GM21367 (cell line): ENCODE data around the gene TRABD2B.

Experiments used
- ATAC-seq: cut with Tn5 transposase; IDR thresholded peaks from one replicate; pipeline ENCODE4 v1.9.1; 2021; ENCODE audit not compliant: unreplicated experiment

Gene TRABD2B

GRCh38 chr1:47914218-47914938 lies 82.8 kb downstream of the TRABD2B start:
- no peak for ATAC-seq

- no peak for ATAC-seq
Measured at GRCh38 chr1:47913225-47913823, 83.9 kb downstream of the TRABD2B start.

GRCh38 chr1:47912756-47913155 lies 84.4 kb downstream of the TRABD2B start:
- ATAC-seq: no peak

DNA sequence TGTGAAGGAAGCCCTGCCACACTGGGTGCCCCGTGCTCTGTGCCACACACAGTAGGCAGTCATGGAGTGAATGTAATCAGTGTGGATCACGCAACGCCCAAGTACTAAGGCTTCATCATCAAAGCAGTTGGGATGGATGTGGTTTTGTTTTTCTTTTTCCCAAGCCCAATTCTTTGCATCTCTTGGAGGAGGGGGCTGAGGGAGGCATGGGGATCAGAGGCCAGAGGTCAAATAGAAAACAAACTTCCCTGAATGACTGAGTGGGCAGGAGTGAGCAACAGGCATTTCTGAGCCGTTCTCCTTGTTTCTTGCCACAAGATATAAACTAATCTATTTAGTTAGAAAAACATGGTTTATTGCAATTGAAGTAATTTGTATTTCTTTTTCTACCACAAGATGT lies 85.3 kb downstream of the TRABD2B start:
- no peak for ATAC-seq

GRCh38 chr1:47911424-47911823 lies 85.8 kb downstream of the TRABD2B start:
- ATAC-seq: no peak

- ATAC-seq: no peak
Measured at GRCh38 chr1:47908258-47908657, 88.9 kb downstream of the TRABD2B start.

GRCh38 chr1:47907177-47907528 lies 90.0 kb downstream of the TRABD2B start:
- ATAC-seq: no peak

- ATAC-seq: no peak
Measured at GRCh38 chr1:47906527-47907176, 90.5 kb downstream of the TRABD2B start.

DNA sequence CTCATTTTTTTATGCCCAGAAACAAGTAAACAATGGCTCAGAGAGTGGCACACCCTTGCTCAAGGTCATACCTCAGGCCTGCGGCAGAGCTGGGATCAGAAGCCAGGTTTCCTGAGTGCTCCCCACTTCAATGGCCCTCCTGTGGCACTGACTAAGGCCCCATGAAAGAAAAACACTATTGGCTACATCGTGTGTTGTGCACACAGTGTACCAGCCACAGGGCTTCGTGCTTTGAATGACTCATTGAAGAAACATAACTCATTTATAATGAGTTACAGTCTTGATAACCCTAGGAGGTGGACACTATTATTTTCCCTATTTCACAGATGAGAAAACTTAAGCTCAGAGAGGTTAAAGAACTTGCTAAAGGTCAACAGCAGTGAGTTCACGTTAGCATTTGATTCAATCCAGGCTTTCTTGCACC lies 91.2 kb downstream of the TRABD2B start:
- no peak for ATAC-seq

GRCh38 chr1:47903723-47904122 lies 93.5 kb downstream of the TRABD2B start:
- ATAC-seq: no peak

DNA sequence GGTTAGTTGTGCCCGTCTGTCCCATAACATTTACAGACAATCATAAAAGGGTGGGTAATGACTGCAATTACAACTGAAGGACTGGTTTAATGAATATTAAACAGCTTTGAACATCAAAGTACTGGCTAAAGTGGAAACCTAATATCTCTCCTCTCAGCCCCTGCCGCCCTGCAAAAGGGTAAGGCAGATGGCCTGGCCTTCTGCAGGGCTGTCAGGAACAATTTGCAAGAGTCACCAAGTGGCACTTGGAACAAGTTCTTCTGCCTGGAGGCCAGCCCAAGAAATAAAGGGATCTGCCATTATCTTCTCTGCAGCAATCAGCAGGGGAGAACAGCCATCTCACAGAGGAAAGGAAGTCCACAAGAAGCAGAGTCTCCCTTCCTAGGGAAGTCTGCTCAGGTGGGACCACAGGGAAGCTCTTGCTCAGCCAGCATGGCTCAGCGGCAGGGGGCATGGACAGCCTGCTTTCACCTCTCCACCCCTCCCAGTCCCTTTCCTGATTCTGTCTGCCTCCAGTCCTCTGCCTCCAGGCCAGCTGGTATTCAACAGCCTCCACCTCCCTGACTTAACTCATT lies 96.1 kb downstream of the TRABD2B start:
- ATAC-seq: no peak

DNA sequence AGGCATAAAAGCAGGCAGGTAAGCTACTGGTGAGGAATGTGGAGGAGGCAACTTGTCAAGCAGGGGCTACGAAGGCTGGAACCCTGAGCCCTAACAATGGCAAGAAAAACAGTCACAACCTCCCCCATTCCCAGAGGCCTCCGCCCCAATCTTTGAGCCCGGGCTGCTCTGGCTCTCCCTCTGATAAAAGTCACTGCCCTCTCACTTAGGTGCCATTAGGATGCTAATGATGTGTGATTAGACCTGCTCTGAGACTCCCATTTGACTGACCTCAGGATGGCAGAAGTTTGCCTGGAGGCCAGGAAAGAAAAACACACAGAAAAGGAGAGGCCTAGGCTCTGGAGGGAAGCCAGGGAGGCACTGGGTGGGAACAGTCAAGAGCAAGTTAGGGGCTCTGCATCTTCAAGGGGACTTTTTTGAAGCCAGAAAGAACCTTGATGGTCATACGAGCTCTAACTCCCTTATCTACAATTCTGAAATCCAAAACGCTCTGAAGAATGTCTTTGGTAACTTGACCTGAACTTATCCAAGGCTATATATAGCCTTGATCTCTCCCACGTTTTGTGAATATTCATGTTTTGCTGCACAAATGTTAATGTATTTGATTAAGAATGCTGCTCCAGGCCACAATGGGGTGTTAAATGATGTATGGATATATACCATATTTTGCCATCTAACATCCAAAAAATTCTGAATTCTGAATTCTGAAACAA lies 98.9 kb downstream of the TRABD2B start:
- no peak for ATAC-seq

GRCh38 chr1:47895279-47896125 lies 101.7 kb downstream of the TRABD2B start:
- no peak for ATAC-seq

DNA sequence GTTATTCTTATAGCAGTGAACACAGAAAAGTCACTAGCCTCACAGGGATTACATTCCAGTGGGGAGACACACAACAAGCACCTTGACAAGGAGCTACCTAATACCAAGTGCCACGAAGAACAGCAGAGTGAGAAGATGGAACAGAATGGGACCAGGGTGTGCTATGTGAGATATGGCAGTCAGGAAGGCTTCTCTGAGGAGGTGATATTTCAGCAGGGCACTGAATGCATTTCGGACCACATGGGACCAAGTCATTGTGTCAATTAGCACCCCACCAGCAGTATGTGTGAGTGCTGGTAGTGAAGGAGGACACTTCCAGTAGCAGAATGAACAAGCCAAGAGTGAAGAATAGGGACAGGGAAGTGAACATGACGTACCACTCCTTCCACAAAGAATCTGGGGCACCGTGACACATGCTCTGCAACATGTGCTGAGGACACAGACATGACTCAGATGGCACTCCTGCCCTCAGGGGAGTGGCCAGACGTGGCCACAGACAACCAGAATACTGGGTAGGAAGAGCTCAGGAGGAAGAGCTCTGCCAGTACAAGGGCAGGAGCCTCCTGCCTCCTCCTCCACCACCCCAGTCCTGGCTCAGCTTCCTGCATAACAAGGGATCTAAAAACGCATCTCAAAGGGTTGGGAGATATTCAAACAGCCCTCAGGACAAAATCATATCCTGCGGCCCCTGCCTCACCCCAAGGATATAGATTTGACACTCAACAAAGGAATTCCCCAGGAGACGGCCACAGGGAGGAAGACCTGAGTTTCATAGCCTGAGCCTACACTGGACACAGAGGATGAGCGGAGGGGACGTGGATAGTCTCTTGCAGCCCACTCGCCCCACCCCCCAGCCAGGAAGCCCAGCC lies 102.5 kb downstream of the TRABD2B start:
- ATAC-seq: no peak

GRCh38 chr1:47893412-47893811 lies 103.8 kb downstream of the TRABD2B start:
- ATAC-seq: no peak

DNA sequence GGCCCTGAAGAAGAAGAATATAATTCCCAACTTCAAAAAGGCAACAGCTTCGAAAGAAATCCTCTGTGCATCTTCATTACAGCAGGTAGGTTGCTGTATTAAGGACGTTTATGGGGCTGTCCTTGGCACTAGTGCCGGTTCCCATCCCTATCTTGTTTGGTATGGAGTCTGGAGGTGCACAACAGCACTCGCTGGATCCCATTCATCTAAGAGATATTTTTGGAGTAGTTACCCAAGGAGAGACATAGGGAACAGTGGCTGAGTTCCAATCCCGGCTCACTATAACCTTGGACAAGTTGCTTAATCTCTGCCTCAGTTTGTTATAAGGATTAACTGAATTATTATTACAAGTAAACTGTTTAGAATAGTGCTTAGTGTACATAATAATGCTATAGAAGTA lies 106.4 kb downstream of the TRABD2B start:
- ATAC-seq: no peak

GRCh38 chr1:47888294-47888629 lies 108.9 kb downstream of the TRABD2B start:
- ATAC-seq: no peak

- no peak for ATAC-seq
Measured at GRCh38 chr1:47887475-47888293, 109.5 kb downstream of the TRABD2B start.

- no peak for ATAC-seq
Measured at GRCh38 chr1:47887060-47887459, 110.1 kb downstream of the TRABD2B start.
